Vagina (tissue), 2 donors: ENCODE measurements around the gene CEACAM6.

Source experiments
- CTCF ChIP-seq, 3 experiments: fragments of 450-650 bp in 2 of 3; fragments of 200-600 bp in 1 of 3; sonication (generic) in 1 of 3; IDR thresholded peaks; one replicate each; pipeline ENCODE4 v1.5.1; 2017 to 2019; ENCODE audit warnings: antibody characterized with exemption in 3 of 3, mild to moderate bottlenecking in 2 of 3, moderate library complexity in 2 of 3
- POLR2A ChIP-seq, 2 donors: fragments of 450-650 bp; IDR thresholded peaks; one replicate each; pipeline ENCODE4 v1.6.1; 2017; ENCODE audit warnings: antibody characterized with exemption in 2 of 2, mild to moderate bottlenecking in 2 of 2, moderate library complexity in 2 of 2
- POLR2AphosphoS5 ChIP-seq, 2 donors: sonication (generic); formaldehyde crosslinking; IDR thresholded peaks; one replicate each; pipeline ENCODE4 v1.9.0; 2017; ENCODE audit warnings: antibody characterized with exemption in 2 of 2, mild to moderate bottlenecking in 2 of 2, low read depth in 1 of 2; ENCODE audit not compliant: insufficient read depth in 1 of 2

GRCh38 chr19:41711376-41712261 is 43.7 kb upstream of the CEACAM6 start:
- TF ChIP-seq CTCF (IDR thresholded peaks at IDR 0.05) = no peak
- TF ChIP-seq POLR2A (IDR thresholded peaks at IDR 0.05) = no peak
- TF ChIP-seq POLR2AphosphoS5 (IDR thresholded peaks at IDR 0.05; ENCODE audit: insufficient read depth in 1 of 2, low read depth in 1 of 2) = no peak
